H54 (cell line): ENCODE measurements around the gene SRP9.
"Not testable (repeated sequence)": the region's sequence is repeated elsewhere in the genome, so short reads cannot be mapped to it uniquely, and the experiment has no call there.

Experiments
- DNase-seq: peaks from one replicate; pipeline ENCODE4 v3.0.0; 2011; ENCODE audit warnings: low spot score, mixed read lengths; ENCODE audit not compliant: insufficient read length
- FAIRE-seq: peaks from 3 replicates; lab custom pipeline; 2011; peaks lifted over from hg19 to GRCh38; lab: Jason Lieb, UNC
- POLR2A ChIP-seq: IDR thresholded peaks from 2 replicates; pipeline ENCODE4 v1.6.1; 2011; ENCODE audit warnings: low read depth, mild to moderate bottlenecking, low read length

SRP9 gene

GRCh38 chr1:225822655-225823403 is 45.2 kb downstream of the SRP9 start:
- no peak for TF ChIP-seq POLR2A
- no peak for DNase-seq
- no peak for FAIRE-seq

- no peak for TF ChIP-seq POLR2A
These were observed 46.2 kb downstream of the SRP9 start for GRCh38 chr1:225823811-225824261.

GRCh38 chr1:225824533-225824941 is 46.9 kb downstream of the SRP9 start:
- no peak for FAIRE-seq
- TF ChIP-seq POLR2A, result no peak
- DNase-seq, result no peak

More at GRCh38 chr1:225823811-225824261, 46.2 kb downstream of the SRP9 start:
- FAIRE-seq (no peak), DNase-seq (no peak)

- TF ChIP-seq POLR2A, result no peak
- DNase-seq, result no peak
- no peak for FAIRE-seq
These were observed 47.5 kb downstream of the SRP9 start for GRCh38 chr1:225825078-225825477.

- DNase-seq (no peak), FAIRE-seq (no peak)
- no peak for TF ChIP-seq POLR2A
These were observed 48.0 kb downstream of the SRP9 start for GRCh38 chr1:225825607-225826007.

GRCh38 chr1:225827076-225827475 is 49.5 kb downstream of the SRP9 start:
- no peak for FAIRE-seq
- no peak for DNase-seq
- no peak for TF ChIP-seq POLR2A

GRCh38 chr1:225828706-225829345 is 51.2 kb downstream of the SRP9 start:
- no peak for TF ChIP-seq POLR2A
- no peak for DNase-seq
- FAIRE-seq, result no peak

GRCh38 chr1:225830841-225831240 is 53.2 kb downstream of the SRP9 start:
- no peak for TF ChIP-seq POLR2A
- DNase-seq (no peak), FAIRE-seq (no peak)

GRCh38 chr1:225834417-225835329 is 57.0 kb downstream of the SRP9 start:
- DNase-seq (no peak), FAIRE-seq (no peak)
- no peak for TF ChIP-seq POLR2A

GRCh38 chr1:225835856-225836255 is 58.2 kb downstream of the SRP9 start:
- FAIRE-seq, result no peak
- no peak for DNase-seq
- TF ChIP-seq POLR2A, result no peak

- not testable (repeated sequence) for FAIRE-seq
These were observed 58.7 kb downstream of the SRP9 start for GRCh38 chr1:225836296-225836695.

GRCh38 chr1:225838793-225839192 is 61.2 kb downstream of the SRP9 start:
- no peak for FAIRE-seq
- DNase-seq, result no peak
- no peak for TF ChIP-seq POLR2A

More at GRCh38 chr1:225836296-225836695, 58.7 kb downstream of the SRP9 start:
- DNase-seq, result not testable (repeated sequence)
